Loucy (cell line): ENCODE results near the gene PAF1.

Experiments
- H2AFZ ChIP-seq: fragments of 200-600 bp; sonication (generic); 2 replicates; pipeline ENCODE4 v1.6.0; 2016; ENCODE audit warnings: antibody characterized with exemption, mild to moderate bottlenecking, low read length, moderate library complexity
- H3F3A ChIP-seq: fragments of 200-600 bp; 2 replicates; pipeline ENCODE4 v1.6.0; 2016; ENCODE audit warnings: antibody characterized with exemption, low read depth, mild to moderate bottlenecking
- H3K27me3 ChIP-seq: fragments of 200-600 bp; sonication (generic); 2 replicates; pipeline ENCODE4 v1.6.1; 2014; ENCODE audit warnings: low read length, mild to moderate bottlenecking; ENCODE audit not compliant: insufficient read depth, poor library complexity, severe bottlenecking
- H3K36me3 ChIP-seq: fragments of 200-600 bp; sonication (generic); 2 replicates; pipeline ENCODE4 v1.6.1; 2016; ENCODE audit warnings: low read length; ENCODE audit not compliant: insufficient read depth
- H3K4me1 ChIP-seq: fragments of 200-600 bp; sonication (generic); 2 replicates; pipeline ENCODE4 v1.5.1; 2014; ENCODE audit warnings: low read length, mild to moderate bottlenecking; ENCODE audit not compliant: insufficient read depth, poor library complexity, severe bottlenecking
- H3K4me2 ChIP-seq: fragments of 200-600 bp; sonication (generic); 2 replicates; pipeline ENCODE4 v1.6.0; 2014; ENCODE audit warnings: antibody characterized with exemption, low read length, low read depth, mild to moderate bottlenecking; ENCODE audit not compliant: poor library complexity, severe bottlenecking
- H3K4me3 ChIP-seq: fragments of 200-600 bp; sonication (generic); 2 replicates; pipeline ENCODE4 v1.5.1; 2014; ENCODE audit warnings: low read length, mild to moderate bottlenecking, mixed read lengths; ENCODE audit not compliant: poor library complexity, severe bottlenecking
- H3K79me2 ChIP-seq: fragments of 200-600 bp; sonication (generic); 2 replicates; pipeline ENCODE4 v1.6.1; 2014; ENCODE audit warnings: low read length; ENCODE audit not compliant: insufficient read depth
- H3K9ac ChIP-seq: fragments of 200-600 bp; sonication (generic); 2 replicates; pipeline ENCODE4 v1.6.0; 2014; ENCODE audit warnings: mild to moderate bottlenecking, low read depth, low read length, moderate library complexity; ENCODE audit not compliant: poor library complexity, severe bottlenecking
- H3K9me2 ChIP-seq: fragments of 200-600 bp; sonication (generic); replicated peaks from 2 replicates; pipeline ENCODE4 v1.6.1; 2016; ENCODE audit warnings: low read depth, low read length, mixed read lengths
- H3K9me3 ChIP-seq: fragments of 200-600 bp; sonication (generic); 2 replicates; pipeline ENCODE4 v1.6.1; 2014; ENCODE audit warnings: mild to moderate bottlenecking, antibody characterized with exemption, low read length, low read depth; ENCODE audit not compliant: insufficient read depth
- H4K20me1 ChIP-seq: fragments of 200-600 bp; sonication (generic); 2 replicates; pipeline ENCODE4 v1.6.0; 2014; ENCODE audit warnings: antibody characterized with exemption, low read length, mild to moderate bottlenecking; ENCODE audit not compliant: insufficient read depth, poor library complexity, severe bottlenecking
- CTCF ChIP-seq: fragments of 200-600 bp; sonication (generic); conservative IDR thresholded peaks from 2 replicates; pipeline ENCODE4 v1.5.1; 2014; ENCODE audit warnings: mild to moderate bottlenecking, antibody characterized with exemption, low read length
- EZH2phosphoT487 ChIP-seq: fragments of 200-600 bp; IDR thresholded peaks from 2 replicates; pipeline ENCODE4 v1.6.1; 2018; ENCODE audit warnings: antibody characterized with exemption, mild to moderate bottlenecking, moderate library complexity, borderline replicate concordance

PAF1 gene

GRCh38 chr19:39377373-39378362, 13.2 kb downstream of the PAF1 start:
- no peak overlapping the region for H2AFZ ChIP-seq
- no peaks in the 10 kb centered on the region for H3K9me3 ChIP-seq
- H3F3A ChIP-seq = no peaks in the 10 kb centered on the region
- H4K20me1 ChIP-seq = no peaks in the 10 kb centered on the region
- peaks cover 87% of the 10 kb centered on the region; the same call in 1 of the 2 replicates for H3K36me3 ChIP-seq
- H3K4me3 ChIP-seq = no peak overlapping the region
- no peaks in the 10 kb centered on the region for H3K9me2 ChIP-seq
- H3K27me3 ChIP-seq = no peaks in the 10 kb centered on the region
- TF ChIP-seq EZH2phosphoT487 (no peak), CTCF (no peak)
- H3K4me2 ChIP-seq = no peak overlapping the region
- H3K4me1 ChIP-seq = no peaks in the 10 kb centered on the region
- no peaks in the 10 kb centered on the region for H3K79me2 ChIP-seq
- H3K9ac ChIP-seq = no peak overlapping the region

DNA sequence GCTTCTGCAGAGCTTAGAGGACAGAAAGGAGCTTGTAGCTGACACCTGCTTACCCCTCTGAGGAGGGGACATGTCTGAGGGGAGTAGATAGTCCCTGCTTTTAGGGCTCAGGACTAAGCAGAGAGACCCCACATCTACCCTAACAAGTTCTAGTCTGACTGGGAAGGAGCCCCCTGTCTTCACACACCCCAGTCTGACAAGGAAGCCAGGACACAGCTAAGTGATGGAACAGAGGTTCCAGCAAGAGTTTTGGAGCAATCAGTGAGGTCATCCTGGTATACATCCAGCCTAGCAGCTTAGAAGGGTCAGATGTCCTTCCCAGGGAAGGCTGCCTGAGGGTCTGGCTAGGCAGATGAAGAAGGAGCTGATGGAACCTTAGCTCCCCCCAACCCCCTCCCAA, 15.0 kb downstream of the PAF1 start:
- H3K4me2 ChIP-seq = no peak overlapping the region
- H3K36me3 ChIP-seq = peaks cover 89% of the 10 kb centered on the region; the same call in 1 of the 2 replicates
- H3K9ac ChIP-seq = no peak overlapping the region
- H2AFZ ChIP-seq = no peak overlapping the region
- H3K4me3 ChIP-seq = no peak overlapping the region
- no peaks in the 10 kb centered on the region for H3K27me3 ChIP-seq
- no peaks in the 10 kb centered on the region for H3K9me3 ChIP-seq
- no peak for TF ChIP-seq EZH2phosphoT487
- no peaks in the 10 kb centered on the region for H4K20me1 ChIP-seq
- H3K79me2 ChIP-seq = no peaks in the 10 kb centered on the region
- no peaks in the 10 kb centered on the region for H3K9me2 ChIP-seq
- no peaks in the 10 kb centered on the region for H3F3A ChIP-seq
- peaks cover 3% of the 10 kb centered on the region for H3K4me1 ChIP-seq

GRCh38 chr19:39372941-39373340, 18.0 kb downstream of the PAF1 start:
- Histone ChIP-seq H3K9me2 (no peaks in the 10 kb centered on the region), H4K20me1 (no peaks in the 10 kb centered on the region), H3K79me2 (no peaks in the 10 kb centered on the region), H3K4me3 (no peak overlapping the region), H3F3A (no peaks in the 10 kb centered on the region), H3K9ac (no peak overlapping the region), H3K27me3 (no peaks in the 10 kb centered on the region), H3K9me3 (no peaks in the 10 kb centered on the region), H3K4me1 (peaks cover 3% of the 10 kb centered on the region), H2AFZ (no peak overlapping the region), H3K4me2 (no peak overlapping the region), H3K36me3 (peaks cover 89% of the 10 kb centered on the region; the same call in 1 of the 2 replicates)
- TF ChIP-seq CTCF = no peak
- TF ChIP-seq EZH2phosphoT487 = no peak
